ENCODE data around the gene COX6A1.
A peak's percentile ranks its signal among the peaks of the same experiment; 100 is the strongest.

The COX6A1 gene

GRCh38 chr12:120438495-120439198, 734 bp downstream of the COX6A1 start:
- Histone ChIP-seq H3K36me3 (ENCODE audit: control insufficient read depth, low read length) (peaks cover 41% of the 10 kb centered on the region), H3K4me3 (ENCODE audit: low read length) (peak overlapping the region; percentile 82), H3K27me3 (ENCODE audit: control insufficient read depth, low read length) (no peaks in the 10 kb centered on the region), H3K9me2 (replicated peaks; ENCODE audit: control insufficient read depth, low read length) (no peaks in the 10 kb centered on the region), H3F3A (ENCODE audit: control insufficient read depth, insufficient read depth) (peaks cover 15% of the 10 kb centered on the region), H4K20me1 (ENCODE audit: control insufficient read depth, insufficient read depth, low read depth, low read length) (peaks cover 6% of the 10 kb centered on the region; the same call in 1 of the 2 replicates), H3K27ac (ENCODE audit: low read depth, low read length) (peak overlapping the region; percentile 80), H3K4me1 (ENCODE audit: control insufficient read depth, low read length) (peaks cover 17% of the 10 kb centered on the region), H3K4me2 (ENCODE audit: low read length) (peak overlapping the region; percentile 70), H3K79me2 (ENCODE audit: control insufficient read depth, low read length) (peaks cover 61% of the 10 kb centered on the region), H3K9me3 (ENCODE audit: control insufficient read depth, insufficient read depth, low read length) (no peaks in the 10 kb centered on the region)
- no peak for TF ChIP-seq CTCF (IDR thresholded peaks at IDR 0.05; ENCODE audit: low read depth, low read length, poor library complexity, severe bottlenecking)
- no peak for TF ChIP-seq EZH2phosphoT487 (IDR thresholded peaks at IDR 0.05; ENCODE audit: borderline replicate concordance, low read length)

- Histone ChIP-seq H3K4me2 (ENCODE audit: low read length) (peak overlapping the region; percentile 70), H3K9me2 (replicated peaks; ENCODE audit: control insufficient read depth, low read length) (no peaks in the 10 kb centered on the region), H3K36me3 (ENCODE audit: control insufficient read depth, low read length) (peaks cover 52% of the 10 kb centered on the region), H3K79me2 (ENCODE audit: control insufficient read depth, low read length) (peaks cover 72% of the 10 kb centered on the region), H4K20me1 (ENCODE audit: control insufficient read depth, insufficient read depth, low read depth, low read length) (peaks cover 6% of the 10 kb centered on the region; the same call in 1 of the 2 replicates), H3K27ac (ENCODE audit: low read depth, low read length) (no peak overlapping the region), H3K4me3 (ENCODE audit: low read length) (peak overlapping the region; percentile 82), H3K4me1 (ENCODE audit: control insufficient read depth, low read length) (peaks cover 28% of the 10 kb centered on the region), H3K9me3 (ENCODE audit: control insufficient read depth, insufficient read depth, low read length) (no peaks in the 10 kb centered on the region), H3F3A (ENCODE audit: control insufficient read depth, insufficient read depth) (peaks cover 25% of the 10 kb centered on the region), H3K27me3 (ENCODE audit: control insufficient read depth, low read length) (no peaks in the 10 kb centered on the region)
- no peak for TF ChIP-seq EZH2phosphoT487 (IDR thresholded peaks at IDR 0.05; ENCODE audit: borderline replicate concordance, low read length)
- TF ChIP-seq CTCF (IDR thresholded peaks at IDR 0.05; ENCODE audit: low read depth, low read length, poor library complexity, severe bottlenecking), result peak; percentile 77
Measured at GRCh38 chr12:120439646-120440247, 1.8 kb downstream of the COX6A1 start.

- Histone ChIP-seq H3K4me2 (ENCODE audit: low read length) (peak overlapping the region; percentile 78), H3K36me3 (ENCODE audit: control insufficient read depth, low read length) (peaks cover 74% of the 10 kb centered on the region), H3K4me3 (ENCODE audit: low read length) (peak overlapping the region; percentile 97)
Measured at GRCh38 chr12:120444676-120445075, 6.8 kb downstream of the COX6A1 start.

More at GRCh38 chr12:120444676-120445075, 6.8 kb downstream of the COX6A1 start:
- Histone ChIP-seq H3K27ac (ENCODE audit: low read depth, low read length) (peak overlapping the region; percentile 21), H3K9me2 (replicated peaks; ENCODE audit: control insufficient read depth, low read length) (no peaks in the 10 kb centered on the region), H4K20me1 (ENCODE audit: control insufficient read depth, insufficient read depth, low read depth, low read length) (no peaks in the 10 kb centered on the region), H3K79me2 (ENCODE audit: control insufficient read depth, low read length) (peaks cover 95% of the 10 kb centered on the region), H3K9me3 (ENCODE audit: control insufficient read depth, insufficient read depth, low read length) (no peaks in the 10 kb centered on the region), H3K4me1 (ENCODE audit: control insufficient read depth, low read length) (peaks cover 39% of the 10 kb centered on the region), H3F3A (ENCODE audit: control insufficient read depth, insufficient read depth) (peaks cover 10% of the 10 kb centered on the region), H3K27me3 (ENCODE audit: control insufficient read depth, low read length) (no peaks in the 10 kb centered on the region)
- no peak for TF ChIP-seq EZH2phosphoT487 (IDR thresholded peaks at IDR 0.05; ENCODE audit: borderline replicate concordance, low read length)
- no peak for TF ChIP-seq CTCF (IDR thresholded peaks at IDR 0.05; ENCODE audit: low read depth, low read length, poor library complexity, severe bottlenecking)
